Head of caudate nucleus (tissue), 42 donors: ENCODE data around the gene RAD52.

Source experiments
- DNase-seq, 42 donors: peaks; one replicate each; pipeline versions ENCODE4 v3.0.0 to v3.0.0-alpha.2; 2020 to 2021; ENCODE audit warnings: mixed read lengths in 7 of 42
- intact Hi-C: fragments of 100-400 bp; cut with DNase I; formaldehyde crosslinking; loops from one replicate; pipeline ENCODE4 v1.15.0; 2022

RAD52 gene

GRCh38 chr12:926641-927040 is 22.9 kb downstream of the RAD52 start:
- intact Hi-C loops, result no loop called here
- no peak for DNase-seq

DNA sequence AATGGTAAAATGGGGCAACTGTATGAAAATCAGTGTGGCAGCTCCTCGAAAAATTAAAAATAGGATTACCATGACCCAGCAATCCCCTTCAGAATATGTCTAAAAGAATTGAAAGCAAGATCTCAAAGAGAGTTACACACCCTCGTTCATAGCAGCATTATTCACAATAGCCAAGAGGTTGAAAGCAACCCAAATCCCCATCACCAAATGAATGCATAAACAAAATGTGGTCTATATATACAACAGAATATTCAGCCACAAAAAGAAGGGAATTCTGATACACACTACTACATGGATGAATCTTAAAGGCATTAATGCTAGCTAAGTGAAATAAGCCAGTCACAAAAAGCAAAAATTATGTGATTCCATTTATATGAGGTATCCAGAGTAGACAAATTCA is 27.2 kb downstream of the RAD52 start:
- no peak for DNase-seq
- intact Hi-C loops, result no loop called here

DNA sequence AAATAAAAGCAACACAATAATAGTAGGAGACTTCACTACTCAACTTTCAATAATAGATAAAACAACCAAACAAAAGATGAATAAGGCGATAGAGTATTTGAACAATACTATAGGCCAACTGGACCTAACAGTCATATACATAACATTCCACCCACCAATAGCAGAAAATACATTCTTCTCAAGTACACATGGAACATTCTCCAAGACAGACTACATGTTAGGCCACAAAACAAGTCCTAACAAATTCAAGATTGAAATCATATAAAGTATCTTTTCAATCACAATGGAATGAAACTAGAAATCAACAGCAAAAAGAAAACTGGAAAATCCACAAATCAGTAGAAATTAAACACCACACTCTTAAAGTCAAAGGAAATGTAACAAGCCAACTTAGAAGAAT is 28.8 kb downstream of the RAD52 start:
- intact Hi-C loops, result no loop called here
- DNase-seq, result no peak

- intact Hi-C loops, result no loop called here
Observed at GRCh38 chr12:916712-917445, 32.6 kb downstream of the RAD52 start.

GRCh38 chr12:916240-916639 is 33.3 kb downstream of the RAD52 start:
- DNase-seq, result peak in 11 of 42 donors; percentile 9 to 46 (median 23)
- intact Hi-C loops, result no loop called here

More at GRCh38 chr12:916712-917445, 32.6 kb downstream of the RAD52 start:
- no peak for DNase-seq

- intact Hi-C loops, result no loop called here
- no peak for DNase-seq
Observed at GRCh38 chr12:915090-915489, 34.4 kb downstream of the RAD52 start.

- DNase-seq, result no peak
- intact Hi-C loops, result no loop called here
Observed at GRCh38 chr12:913919-914698, 35.4 kb downstream of the RAD52 start.

DNA sequence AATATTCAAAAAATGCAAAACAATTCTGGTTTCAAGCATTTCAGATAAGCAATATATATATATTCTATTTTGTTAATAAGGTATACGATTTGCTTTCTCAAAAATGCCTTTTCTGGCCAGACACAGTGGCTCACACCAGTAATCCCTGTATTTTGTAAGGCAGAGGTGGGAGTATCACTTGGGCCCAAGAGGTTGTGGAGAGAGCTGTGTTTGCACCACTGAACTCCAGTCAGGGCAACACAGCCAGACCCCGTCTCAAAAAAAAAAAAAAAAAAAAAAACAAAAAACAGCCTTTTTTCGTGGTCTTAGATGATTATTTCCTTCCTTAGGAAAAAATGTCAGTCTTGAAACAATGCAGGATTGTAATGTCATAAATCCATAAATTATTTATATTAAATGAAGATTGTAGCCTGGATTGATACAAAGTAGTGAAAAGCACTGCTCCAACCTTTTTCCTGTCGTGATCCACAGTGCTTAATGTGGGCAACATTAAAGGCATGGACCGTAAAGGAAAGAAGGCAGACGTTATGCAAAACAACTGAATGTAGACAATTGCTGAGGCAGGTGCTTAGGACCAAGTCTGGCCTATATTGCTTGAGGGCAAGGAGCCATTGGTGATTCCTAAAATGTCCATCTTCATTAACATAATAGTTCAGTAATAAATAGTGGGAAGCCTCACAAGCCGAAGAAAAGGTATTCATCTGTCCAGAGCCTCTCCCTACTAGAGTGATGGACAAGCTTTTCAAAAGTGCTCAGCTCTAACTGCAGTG is 36.8 kb downstream of the RAD52 start:
- no peak for DNase-seq
- intact Hi-C loops, result no loop called here

- no peak for DNase-seq
- intact Hi-C loops, result no loop called here
Observed at GRCh38 chr12:911191-911826, 38.2 kb downstream of the RAD52 start.

DNA sequence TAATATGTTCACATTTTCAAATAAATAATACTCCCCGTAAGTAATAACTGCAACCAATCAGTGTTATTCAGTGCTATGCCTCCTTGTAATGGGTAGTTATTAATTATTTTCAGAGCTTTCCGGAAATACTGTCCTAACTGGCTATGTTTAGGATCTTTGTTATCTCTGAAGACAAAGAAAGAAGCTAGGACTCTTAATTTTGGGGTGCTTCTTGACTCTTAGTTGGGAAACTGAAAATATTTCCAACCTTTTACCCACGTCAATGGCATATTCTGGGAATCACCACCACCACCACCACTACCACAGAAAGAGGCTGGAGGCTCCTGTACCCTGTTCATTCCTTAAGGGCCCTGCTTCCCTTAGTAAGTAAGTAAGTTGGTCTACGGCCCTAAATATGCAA is 39.1 kb downstream of the RAD52 start:
- intact Hi-C loops, result no loop called here
- no peak for DNase-seq

GRCh38 chr12:909861-910260 is 39.6 kb downstream of the RAD52 start:
- DNase-seq, result no peak
- intact Hi-C loops, result no loop called here

DNA sequence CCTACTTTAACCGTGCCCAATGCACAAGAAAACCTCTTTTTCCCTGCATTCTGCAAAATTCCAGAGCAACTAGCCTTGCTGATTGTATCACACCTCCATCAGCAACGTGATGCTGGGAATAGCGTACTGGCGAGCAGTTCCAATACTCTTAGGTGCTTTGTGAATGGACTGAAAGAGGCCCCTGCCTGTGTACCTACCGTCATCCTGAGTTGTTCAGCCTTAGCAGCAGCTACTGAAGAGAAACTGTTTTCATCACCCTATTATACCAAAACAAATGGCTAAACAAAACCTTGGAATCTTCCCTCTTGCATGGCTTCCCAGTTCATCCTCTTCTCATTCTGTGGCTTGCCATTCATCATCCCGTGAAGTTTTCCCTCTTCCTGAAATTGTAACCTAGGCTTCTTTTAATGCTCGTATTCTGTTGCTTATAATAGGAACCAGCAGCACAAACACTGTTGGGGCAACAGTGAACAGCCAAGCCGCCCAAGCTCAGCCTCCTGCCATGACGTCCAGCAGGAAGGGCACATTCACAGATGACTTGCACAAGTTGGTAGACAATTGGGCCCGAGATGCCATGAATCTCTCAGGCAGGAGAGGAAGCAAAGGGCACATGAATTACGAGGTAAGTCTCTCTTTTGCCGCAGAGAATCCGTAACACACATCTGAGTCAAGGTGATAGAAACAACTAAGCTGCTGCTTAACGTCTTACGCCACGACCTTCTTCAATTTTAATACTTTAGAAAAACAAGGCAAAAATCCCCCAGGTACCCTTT is 41.9 kb downstream of the RAD52 start:
- DNase-seq, result no peak
- intact Hi-C loops, result no loop called here

GRCh38 chr12:906062-906585 is 43.4 kb downstream of the RAD52 start:
- intact Hi-C loops, result no loop called here
- no peak for DNase-seq

DNA sequence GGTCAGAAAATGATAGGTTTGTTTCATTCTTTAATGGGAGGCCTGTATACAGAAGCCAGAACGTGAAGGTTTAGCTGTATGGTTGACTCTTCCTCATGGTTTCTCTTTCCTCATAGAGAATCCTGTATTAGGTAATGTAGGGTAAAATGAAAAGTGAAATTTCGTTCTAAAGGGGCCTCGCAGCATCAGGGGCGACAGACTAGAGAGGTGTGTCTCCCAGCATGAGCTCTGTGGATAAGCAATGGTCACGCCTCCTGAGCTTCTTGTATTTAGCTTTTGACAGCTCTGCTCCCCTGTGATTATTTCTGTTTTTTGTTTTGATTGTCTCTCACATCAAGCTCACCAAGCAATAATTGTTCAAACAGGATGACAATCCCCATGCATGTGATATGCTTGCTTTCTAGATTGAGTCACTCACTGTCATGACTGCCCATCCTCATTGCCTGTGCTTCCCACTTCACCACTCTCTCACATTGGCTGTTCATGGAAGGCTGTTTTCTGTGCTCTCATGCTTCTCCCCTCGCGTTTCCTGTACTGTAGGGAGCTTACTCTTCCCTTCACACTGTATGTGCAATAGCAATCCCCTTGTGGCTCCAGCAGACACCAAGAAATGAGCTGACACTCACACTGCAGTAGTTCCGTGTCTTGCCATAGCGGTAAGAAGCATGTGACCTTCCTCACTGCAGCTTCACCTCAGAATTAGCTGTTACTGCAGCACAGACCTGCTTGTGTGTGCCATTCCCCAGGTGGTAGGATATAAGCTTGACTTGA is 44.0 kb downstream of the RAD52 start:
- intact Hi-C loops, result no loop called here
- no peak for DNase-seq

DNA sequence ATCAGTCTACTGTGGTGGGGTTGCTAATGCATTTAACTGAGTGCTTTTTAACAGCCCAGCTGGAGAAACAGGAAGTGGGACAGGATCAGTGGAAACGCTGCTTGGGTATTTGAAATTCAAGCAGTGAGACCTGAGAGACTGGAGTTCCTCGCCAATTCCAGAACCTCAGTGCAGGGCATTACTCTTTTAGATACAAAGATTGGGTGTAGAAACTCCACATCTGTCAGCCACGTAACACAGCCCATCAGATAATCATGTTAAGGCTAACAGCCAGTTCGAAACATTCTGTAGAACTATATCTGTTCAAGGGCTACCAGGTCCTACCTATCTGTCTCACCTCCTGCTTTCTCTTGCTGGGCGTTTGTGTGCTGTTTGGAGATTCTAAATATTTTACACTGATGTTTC is 45.5 kb downstream of the RAD52 start:
- intact Hi-C loops, result no loop called here

DNA sequence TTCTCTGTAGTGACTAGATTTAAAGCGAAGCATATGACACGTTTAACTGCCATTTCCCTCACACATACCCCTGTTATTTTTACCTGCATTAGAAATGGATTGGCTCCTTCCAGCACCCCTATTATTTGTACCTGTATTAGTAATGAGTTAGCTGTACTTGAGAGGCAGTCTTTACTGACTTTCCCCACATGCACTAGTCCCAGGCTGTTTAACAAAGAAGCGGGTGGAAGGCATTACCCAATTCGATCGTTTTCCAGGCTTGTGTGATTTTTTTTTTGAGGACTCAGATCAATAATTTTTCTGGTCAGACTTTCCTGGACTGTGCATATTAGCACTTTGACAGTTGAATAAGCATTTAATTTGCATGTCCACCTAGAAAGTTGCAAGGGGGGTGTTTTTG is 46.4 kb downstream of the RAD52 start:
- DNase-seq, result no peak
- intact Hi-C loops, result no loop called here

More for the DNA sequence above, 45.5 kb downstream of the RAD52 start:
- no peak for DNase-seq

GRCh38 chr12:902581-902980 is 46.9 kb downstream of the RAD52 start:
- intact Hi-C loops, result no loop called here
- no peak for DNase-seq

GRCh38 chr12:897386-897785 is 52.1 kb downstream of the RAD52 start:
- no peak for DNase-seq
- intact Hi-C loops, result no loop called here
